ENCODE results near the gene SORL1.
A peak's percentile ranks its signal among the peaks of the same experiment; 100 is the strongest.

Gene SORL1

DNA sequence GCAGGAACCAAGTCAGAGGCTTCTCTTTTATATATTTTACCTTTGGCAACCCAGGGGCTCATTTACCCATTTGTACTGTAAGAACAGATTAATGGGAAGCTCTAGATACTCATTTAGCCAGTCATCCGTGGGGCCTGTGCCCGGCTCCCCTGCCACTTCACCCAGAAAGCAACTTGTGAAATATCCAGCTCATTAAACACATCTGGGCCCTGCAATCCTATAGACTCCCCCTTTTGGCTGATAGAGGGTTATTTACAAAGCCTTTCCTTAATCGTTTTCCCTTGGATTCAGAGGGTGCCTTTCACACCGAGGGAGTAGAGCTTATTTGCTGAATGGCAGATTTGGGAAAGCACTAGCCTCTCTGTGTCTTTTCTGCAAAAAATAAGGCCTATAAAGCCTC is 119.4 kb downstream of the SORL1 start:
- DNase-seq (ENCODE audit: low read depth, low spot score), result no peak
- no peak overlapping the region for H3K4me3 ChIP-seq (ENCODE audit: low read length)

DNA sequence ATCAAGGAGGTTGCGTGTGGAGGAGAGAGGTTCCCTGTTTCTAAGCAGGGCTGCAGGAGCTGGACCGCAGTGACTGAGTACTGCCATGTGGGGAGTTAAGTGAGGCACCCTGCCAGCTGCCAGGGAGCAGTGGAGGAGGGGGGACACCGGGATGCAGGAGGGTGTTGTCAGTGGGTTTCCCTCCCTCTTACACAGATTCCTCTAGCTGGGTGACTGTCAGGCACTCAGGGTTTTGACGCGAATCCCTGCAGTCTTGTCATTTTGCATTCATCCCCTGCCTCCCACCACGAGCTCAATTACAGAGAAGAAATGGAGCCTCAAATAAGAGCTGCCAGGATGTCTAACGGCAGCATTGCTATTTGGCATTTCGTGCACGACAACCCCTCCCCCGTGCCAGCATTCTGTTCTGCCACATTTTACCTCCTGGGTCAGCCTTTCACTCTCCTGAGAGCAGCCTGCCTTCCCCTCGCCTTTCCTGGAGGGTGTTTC is 120.5 kb downstream of the SORL1 start:
- DNase-seq (ENCODE audit: low read depth, low spot score), result no peak
- no peak overlapping the region for H3K4me3 ChIP-seq (ENCODE audit: low read length)

DNA sequence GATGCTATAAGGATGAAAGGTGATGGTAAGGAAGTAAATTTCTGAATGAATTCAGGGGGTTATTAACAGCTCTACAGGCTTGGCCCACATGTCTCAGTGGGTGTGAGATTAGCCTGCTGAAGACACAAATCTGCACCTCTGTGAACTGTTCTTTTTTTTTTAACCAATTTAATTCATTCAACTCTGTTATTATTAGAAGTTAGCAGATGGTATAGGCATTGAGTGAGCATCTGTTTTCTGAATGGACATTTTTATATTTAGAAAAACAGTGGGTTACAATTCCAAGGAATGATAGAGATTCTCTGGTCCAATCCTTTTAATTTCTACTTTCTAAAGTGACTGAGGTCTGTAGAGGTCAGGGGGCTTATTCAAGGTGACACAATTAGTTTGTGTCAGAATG is 122.7 kb downstream of the SORL1 start:
- H3K4me3 ChIP-seq (ENCODE audit: low read length), result no peak overlapping the region
- DNase-seq (ENCODE audit: low read depth, low spot score), result no peak

DNA sequence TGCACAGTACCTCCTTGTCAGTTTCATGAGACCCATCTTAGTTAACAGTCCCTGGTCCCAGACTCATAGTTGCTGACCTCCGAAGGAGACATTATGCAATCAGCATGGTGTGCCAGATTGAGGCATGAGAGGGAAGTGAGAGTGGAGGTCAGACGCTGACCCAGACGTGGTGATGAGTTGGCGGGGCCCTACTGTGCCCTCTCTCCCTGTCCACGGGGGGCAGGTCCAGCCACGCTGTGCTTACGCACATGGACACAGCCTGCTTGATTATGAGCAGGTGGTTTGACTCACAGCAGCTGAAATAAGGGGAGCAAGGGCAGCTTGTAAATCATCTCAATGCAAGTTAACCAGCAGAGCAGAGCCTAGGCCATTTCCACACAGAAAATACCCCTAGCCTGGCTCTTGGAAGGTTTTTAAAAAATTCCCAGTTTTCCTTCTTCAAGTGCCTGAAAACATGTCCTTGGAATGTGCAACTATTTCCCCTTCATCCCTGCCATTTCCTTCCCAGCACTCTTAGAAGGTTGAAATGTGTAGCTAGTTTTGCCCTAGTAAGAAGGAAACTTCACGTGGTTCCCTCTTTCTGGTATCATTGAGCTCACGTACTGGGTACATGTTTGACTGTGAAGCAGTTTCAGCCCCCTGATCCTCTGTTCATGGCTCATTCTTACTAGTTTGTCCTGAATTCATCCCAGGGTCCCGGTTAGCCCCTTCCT is 123.3 kb downstream of the SORL1 start:
- no peak for DNase-seq (ENCODE audit: low read depth, low spot score)
- no peak overlapping the region for H3K4me3 ChIP-seq (ENCODE audit: low read length)

DNA sequence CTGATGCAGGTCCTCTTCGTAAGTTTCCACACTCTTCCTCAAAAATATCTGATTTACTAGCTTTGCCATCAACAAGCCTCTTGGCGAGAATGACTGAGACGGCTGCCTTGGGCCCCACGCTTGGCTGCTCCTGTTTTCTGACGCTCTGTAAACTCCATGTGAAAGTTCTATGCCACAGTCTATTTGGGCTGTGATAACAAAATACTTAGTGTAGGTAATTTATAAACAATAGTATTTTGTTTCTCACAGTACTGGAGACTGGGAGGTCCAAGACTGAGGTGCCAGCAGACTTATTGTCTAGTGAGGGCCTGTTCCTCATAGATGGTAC is 123.8 kb downstream of the SORL1 start:
- no peak overlapping the region for H3K4me3 ChIP-seq (ENCODE audit: low read length)
- no peak for DNase-seq (ENCODE audit: low read depth, low spot score)

DNA sequence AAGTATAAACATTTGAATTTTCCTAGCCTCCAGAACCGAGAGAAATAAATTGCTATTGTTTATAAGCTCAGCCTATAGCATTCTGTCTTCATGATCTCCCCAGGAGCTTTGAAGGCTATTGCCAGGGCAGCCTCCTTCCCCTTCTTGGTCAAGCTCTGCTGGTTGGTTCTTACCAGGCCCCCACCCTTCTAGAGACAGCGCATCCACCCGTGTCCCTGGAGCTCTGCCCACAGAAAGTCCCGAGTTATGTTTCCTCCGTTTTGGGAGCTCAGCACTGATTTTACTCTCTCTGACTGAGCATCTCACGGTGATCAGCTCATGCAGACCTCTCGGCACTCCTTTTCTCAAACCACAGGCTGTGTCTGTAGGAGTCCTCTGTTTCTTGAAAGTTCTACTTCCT is 124.4 kb downstream of the SORL1 start:
- no peak for DNase-seq (ENCODE audit: low read depth, low spot score)

DNA sequence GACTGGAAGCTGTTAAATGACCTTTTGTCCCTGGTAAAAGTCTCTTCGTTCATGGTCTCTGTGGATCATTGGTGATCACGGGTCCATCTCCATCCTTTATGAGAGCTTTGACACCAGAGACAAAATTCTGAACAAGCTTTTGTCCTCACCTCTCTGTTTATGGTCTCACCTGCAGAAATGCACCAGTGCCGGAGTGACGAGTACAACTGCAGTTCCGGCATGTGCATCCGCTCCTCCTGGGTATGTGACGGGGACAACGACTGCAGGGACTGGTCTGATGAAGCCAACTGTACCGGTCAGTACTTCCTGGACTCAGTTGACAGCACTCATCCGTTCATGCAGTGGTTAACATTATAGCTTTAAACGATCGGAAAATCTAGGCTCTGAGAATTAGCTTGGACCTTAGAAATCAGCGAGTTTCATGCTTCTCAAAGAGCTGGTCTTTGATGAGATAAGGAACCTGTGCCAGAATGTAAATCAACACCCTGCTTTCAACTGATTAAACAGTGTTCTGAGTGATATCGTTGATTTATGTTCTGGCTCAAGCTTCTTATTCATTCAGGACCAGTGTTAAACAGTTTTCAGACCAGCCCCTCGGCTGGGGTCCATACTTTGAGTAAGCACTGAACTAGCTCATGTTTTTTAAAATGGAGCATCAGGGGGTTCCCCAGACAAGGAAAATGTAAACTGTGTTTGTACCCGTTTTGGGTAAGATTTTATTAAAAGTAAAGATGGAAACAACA is 125.2 kb downstream of the SORL1 start:
- no peak for DNase-seq (ENCODE audit: low read depth, low spot score)
- H3K4me3 ChIP-seq (ENCODE audit: low read length), result no peak overlapping the region

More for the DNA sequence above, 124.4 kb downstream of the SORL1 start:
- H3K4me3 ChIP-seq (ENCODE audit: low read length), result no peak overlapping the region

DNA sequence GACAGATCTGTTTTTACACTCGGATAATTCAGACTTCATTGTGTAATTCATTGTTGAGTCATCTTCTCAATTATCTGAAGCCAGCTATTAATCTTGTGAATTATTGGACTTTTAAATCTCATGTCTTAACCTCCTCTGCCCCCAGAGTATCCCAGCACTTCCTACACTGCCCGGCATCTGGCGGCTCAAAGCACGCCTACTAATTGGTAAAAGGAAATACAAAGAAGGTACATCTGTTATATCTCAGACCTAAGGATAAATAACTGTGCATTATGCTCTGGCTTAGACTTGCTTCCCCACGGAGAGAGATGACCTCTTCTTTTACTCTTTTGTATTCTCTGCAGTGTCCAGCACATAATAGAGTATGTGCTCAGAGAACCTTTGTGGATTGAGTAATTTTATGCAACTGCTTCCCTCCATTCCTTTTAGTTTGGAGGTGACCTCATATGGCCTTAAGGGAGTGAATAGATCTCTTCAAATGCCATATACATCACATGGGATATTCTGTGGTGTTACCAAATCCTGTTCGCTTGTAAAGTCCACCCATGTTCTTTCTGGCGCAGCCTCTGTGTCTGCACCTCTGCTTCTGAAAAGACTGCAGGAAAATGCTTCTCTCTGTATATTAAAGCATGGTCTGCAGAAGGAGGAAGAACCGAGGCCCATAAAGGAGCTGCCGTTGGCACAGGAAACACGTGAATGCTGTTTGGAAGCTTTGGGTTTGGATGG is 126.3 kb downstream of the SORL1 start:
- DNase-seq (ENCODE audit: low read depth, low spot score), result no peak
- no peak overlapping the region for H3K4me3 ChIP-seq (ENCODE audit: low read length)

DNA sequence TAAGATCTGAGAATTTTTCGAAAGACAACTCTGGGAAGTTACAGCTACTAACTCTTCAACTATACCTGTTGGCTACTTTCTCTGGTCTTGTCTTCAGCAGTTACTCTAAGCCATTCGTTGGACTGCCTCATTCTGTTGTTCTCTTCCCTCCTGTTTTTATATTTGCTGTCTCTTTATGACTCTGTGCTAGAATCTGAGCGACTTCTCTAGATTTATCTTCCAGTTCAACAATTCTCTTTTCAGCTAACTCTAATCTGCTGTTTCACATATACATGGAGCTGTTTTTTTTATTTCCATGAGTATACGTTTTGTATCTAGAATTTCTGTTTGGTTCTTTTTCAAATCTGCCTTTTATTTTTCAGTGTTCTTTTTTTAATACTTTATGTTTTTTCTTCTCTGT is 128.0 kb downstream of the SORL1 start:
- DNase-seq (ENCODE audit: low read depth, low spot score), result no peak
- no peak overlapping the region for H3K4me3 ChIP-seq (ENCODE audit: low read length)

DNA sequence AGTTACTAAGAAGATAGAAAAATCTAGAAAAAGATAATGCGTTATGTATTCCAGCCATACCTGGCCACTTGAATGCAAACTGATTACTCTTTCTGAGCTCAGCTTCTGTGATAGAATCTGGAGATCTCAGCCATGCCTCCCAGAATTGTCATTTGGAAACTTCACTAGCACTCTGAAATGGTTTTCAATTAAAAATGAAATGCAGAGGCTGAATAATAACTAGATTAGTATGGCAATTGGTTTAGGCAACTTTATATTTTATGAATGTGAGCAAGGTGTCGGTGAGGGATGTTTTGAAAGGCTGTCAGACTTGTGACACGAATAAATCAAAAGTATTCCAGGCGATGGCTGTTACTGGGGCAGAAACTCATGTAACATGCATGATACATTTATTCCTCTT is 129.5 kb downstream of the SORL1 start:
- no peak overlapping the region for H3K4me3 ChIP-seq (ENCODE audit: low read length)
- no peak for DNase-seq (ENCODE audit: low read depth, low spot score)

DNA sequence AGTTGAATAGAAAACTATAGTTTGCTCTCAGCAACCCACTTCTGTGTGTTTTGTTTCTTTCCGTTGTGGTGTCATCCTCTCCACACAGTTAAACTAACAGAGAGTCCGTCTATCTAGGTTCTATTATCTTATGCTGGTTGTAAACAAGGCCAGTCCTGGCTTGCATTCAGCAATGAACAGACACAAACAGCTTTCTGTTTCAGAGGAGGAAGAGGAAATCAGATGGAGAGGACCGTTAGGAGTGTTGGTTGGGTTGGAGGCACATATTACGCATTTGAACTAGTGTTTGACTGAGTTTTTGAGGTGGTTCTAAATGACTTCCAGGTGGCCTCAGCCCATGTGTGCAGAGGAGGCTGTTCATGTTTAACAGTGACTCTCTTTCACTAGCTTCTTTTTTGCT is 130.2 kb downstream of the SORL1 start:
- peak; percentile 81 for DNase-seq (ENCODE audit: low read depth, low spot score)
- H3K4me3 ChIP-seq (ENCODE audit: low read length), result no peak overlapping the region

DNA sequence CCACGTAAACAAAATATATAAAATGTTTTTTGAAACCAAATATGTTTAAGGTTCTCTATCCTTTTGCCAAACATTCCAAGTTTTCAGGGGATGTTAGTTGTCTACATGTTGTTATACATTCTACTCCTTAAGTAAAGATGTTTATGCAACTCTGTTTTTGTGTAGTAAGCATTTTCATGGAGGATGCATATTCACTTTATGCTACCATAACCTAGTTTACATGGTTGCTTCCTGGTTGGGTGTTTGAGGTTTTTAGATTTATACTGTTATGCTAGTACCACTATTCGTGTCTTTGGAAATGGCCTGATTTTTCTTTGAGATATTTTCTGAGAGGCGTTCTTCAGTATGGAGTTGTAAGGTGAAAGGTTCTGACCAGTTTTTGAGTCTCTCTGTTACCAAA is 131.7 kb downstream of the SORL1 start:
- no peak overlapping the region for H3K4me3 ChIP-seq (ENCODE audit: low read length)
- DNase-seq (ENCODE audit: low read depth, low spot score), result peak; percentile 22

DNA sequence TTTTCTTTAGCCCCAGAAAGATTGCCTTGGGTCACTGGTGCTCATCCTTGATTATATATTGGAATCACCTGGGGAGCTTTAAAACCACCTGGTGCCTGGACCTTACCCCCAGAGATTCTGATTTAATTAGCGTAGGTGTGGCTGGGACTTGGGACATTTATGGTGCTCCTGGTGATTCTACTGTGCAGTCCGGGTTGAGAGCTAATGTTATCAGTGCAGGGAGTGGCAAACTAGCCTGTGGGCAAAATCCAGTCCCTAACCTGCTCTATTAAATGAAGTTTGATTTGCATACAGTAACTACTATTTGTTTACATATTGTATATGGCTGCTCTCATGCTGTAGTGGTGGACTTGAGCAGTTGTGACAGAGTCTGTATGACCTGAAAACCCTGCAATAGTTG is 134.6 kb downstream of the SORL1 start:
- no peak for DNase-seq (ENCODE audit: low read depth, low spot score)
- H3K4me3 ChIP-seq (ENCODE audit: low read length), result no peak overlapping the region

DNA sequence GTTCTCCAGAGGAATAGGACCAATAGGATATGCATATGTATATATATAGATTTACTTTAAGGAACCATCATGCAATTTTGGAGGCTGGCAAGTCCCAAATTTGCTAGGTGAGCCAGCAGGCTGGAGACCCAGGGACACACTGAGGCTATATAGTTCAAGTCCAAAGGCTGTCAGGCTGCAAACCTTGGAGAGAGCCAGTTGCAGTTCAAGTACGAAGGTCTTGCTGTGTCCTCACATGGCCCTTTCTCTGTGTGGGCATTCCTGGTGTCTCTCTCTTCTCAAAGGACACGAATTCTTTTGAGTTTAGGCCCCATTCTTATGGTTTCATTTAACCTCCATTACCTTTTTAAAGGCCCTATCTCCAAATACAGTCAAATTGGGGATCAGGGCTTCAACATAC is 135.1 kb downstream of the SORL1 start:
- no peak for DNase-seq (ENCODE audit: low read depth, low spot score)

DNA sequence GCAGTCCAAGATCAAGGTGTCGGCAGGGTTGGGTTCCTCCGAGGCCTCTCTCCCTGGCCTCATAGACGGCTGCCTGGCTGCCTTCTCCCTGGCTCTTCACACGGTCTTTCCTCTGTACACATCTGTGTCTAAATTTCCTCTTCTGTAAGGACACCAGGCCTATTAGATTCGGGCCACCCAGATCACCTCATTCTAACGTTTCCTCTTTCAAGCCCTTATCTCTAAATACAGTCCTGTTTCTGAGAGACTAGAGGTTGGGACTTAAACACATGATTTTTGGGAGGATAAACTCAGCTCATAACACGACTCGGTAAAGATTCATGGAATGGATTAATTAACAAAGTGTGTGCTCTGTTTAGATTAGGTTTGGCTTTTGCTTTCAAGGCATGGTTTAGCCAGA is 136.6 kb downstream of the SORL1 start:
- DNase-seq (ENCODE audit: low read depth, low spot score), result no peak
- H3K4me3 ChIP-seq (ENCODE audit: low read length), result no peak overlapping the region

More for the DNA sequence above, 135.1 kb downstream of the SORL1 start:
- H3K4me3 ChIP-seq (ENCODE audit: low read length), result no peak overlapping the region

DNA sequence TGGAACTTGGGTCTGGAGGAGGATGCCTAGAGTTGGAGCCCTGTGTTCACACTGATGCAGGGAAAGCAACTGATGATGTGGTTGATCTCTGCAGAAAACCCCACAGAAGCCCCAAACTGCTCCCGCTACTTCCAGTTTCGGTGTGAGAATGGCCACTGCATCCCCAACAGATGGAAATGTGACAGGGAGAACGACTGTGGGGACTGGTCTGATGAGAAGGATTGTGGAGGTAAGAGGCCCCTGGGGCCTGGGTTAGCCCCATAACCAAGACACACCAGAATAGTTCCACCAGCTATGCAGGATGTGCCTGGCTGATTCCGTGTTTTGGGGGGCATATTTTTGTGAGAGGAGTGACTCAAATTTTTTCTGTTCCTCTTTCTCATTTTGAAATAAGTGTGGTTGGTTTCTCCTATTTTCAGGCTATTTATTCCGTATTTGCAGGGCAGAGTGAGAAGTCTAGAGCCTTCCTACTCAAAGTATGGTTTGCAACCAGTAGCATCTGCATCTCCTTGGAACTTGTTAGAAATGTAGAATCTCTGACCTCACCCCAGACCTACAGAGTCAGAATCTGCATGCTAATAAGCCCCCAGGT is 137.9 kb downstream of the SORL1 start:
- no peak for DNase-seq (ENCODE audit: low read depth, low spot score)
- H3K4me3 ChIP-seq (ENCODE audit: low read length), result no peak overlapping the region

DNA sequence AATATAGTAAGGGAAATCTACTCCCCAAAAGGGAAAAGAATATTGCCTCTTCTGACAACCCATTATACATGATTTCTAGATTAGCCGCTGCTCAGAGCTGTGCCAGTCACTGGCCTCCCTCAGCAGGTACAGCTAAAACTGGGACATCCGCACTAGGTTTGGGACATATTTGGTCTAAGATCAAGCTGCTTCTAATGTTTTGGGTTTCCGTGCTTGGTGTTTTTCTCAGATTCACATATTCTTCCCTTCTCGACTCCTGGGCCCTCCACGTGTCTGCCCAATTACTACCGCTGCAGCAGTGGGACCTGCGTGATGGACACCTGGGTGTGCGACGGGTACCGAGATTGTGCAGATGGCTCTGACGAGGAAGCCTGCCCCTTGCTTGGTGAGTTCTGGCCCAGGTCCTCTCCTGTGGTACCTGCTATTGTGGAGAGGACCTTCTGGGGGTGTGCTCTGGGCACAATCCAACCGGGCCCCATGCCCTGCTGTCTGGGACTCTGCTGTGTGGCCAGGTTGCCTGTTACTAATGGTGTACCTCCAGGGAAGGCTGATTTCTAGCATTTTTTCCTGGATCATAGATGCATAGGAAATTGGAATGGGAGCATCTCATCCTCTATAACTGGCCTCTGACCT is 138.8 kb downstream of the SORL1 start:
- DNase-seq (ENCODE audit: low read depth, low spot score), result no peak
- no peak overlapping the region for H3K4me3 ChIP-seq (ENCODE audit: low read length)

DNA sequence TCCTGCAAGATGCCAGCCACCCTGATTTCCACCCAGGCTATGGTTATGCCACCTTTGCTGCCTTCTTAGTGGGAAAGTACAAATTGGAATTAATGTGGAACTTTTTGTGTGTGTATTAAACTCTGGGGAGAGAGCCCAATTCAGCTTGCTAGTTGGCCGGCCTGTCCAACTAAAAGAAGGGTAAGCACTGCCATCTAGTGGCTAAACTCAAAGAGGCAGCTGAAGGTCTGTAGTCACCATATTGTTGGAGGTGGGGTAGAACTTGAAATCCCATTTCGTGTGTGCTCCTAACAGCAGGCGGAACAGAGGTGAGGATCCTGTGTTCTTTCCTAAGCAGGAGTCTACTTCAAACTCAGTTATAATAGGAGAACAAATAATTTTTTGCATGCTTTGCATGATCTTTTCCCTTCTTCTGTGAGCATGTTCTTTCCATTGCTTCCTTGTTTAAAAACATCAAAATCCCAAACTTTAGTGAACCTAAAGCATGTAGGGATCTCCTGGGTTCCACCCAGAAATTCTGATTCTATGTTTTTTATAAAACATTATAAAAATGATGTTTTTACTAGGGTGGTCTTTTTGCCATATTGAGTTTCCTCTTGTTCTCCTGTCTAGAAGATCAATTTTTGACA is 139.4 kb downstream of the SORL1 start:
- DNase-seq (ENCODE audit: low read depth, low spot score), result peak; percentile 73

DNA sequence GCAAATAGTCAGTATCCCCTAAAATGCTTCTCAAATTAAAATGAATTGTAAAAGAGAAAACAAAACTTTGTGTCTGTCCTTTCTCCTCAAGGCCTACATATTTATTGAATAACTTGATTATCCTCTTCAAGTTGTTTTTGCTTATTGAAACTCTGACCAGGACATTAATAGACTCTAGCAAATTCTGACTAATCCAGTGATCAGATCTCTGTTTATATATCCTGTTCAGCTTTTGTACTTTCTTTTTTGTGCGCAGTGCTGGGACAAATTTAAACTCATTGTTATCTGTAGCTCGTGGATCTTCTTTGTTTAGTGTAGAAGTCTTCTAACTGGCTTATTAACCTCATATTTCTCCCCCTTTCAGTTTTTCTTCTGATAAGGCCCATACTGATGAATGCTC is 140.6 kb downstream of the SORL1 start:
- DNase-seq (ENCODE audit: low read depth, low spot score), result no peak
- no peak overlapping the region for H3K4me3 ChIP-seq (ENCODE audit: low read length)

More for the DNA sequence above, 139.4 kb downstream of the SORL1 start:
- no peak overlapping the region for H3K4me3 ChIP-seq (ENCODE audit: low read length)
